Activated CD8-positive, alpha-beta memory T cell treated with anti-CD3 and anti-CD28 coated beads for 24 hours (primary cell): ENCODE data around the gene EPB41.
"Not testable (repeated sequence)": the region's sequence is repeated elsewhere in the genome, so short reads cannot be mapped to it uniquely, and the experiment has no call there.

ENCODE experiments used
- DNase-seq: peaks from one replicate; pipeline ENCODE4 v3.0.0-alpha.2; 2020

The EPB41 gene

DNA sequence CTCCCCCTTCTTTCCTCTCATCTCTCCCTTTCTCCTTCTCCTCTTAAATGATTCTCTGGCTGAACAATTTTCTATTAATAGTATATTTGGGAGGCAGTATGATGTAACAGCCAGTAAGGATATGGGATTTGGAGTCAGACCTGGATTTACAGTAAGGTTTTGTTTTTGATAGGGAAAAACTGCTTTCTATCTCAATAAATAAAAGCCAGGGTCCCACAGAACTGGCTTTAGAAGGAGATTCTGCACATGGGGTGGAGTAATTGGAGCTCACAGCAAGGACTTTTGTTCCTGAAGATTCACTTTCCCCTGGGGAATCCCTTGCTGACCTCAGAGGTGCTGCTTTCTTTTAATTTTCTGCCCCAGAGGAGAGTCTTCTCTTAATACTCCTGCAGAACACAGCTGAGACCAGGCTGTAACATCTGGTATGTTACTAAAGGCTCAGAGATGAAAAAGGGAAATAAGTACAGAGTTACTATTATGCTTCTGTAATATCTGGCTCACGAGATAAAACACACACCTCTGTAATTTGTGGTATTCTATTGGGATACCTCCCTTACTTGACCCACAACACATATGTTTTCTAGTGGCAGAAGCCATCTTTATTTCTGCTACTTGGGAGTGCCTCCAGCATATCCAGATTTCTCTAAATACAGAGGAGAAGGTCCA is 13.4 kb downstream of the EPB41 start:
- DNase-seq, result no peak

GRCh38 chr1:28928314-28928941 is 14.1 kb downstream of the EPB41 start:
- DNase-seq, result no peak

DNA sequence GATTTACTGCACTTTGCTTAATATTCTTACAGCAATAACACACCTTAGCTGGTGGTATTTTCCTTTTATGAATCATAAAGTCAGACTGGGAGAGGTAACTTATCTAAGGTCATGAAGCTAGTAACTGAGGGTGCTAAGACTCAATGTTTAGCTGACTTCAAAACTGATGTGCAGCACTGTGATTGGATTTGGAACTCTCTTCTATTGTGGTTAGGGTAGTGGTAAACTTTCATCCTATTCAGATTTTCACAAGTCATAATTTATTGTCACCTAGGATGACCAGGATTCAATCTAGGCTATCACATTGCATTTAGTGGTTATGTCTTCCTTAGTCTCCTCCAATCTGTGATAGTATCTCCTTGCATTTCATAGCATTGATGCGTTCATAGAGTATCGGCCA is 18.9 kb downstream of the EPB41 start:
- no peak for DNase-seq

GRCh38 chr1:28933918-28934317 is 19.5 kb downstream of the EPB41 start:
- no peak for DNase-seq

- DNase-seq, result no peak
Observed at GRCh38 chr1:28934676-28935075, 20.3 kb downstream of the EPB41 start.

GRCh38 chr1:28935293-28935692 is 20.9 kb downstream of the EPB41 start:
- no peak for DNase-seq

GRCh38 chr1:28936094-28936493 is 21.7 kb downstream of the EPB41 start:
- DNase-seq, result no peak

DNA sequence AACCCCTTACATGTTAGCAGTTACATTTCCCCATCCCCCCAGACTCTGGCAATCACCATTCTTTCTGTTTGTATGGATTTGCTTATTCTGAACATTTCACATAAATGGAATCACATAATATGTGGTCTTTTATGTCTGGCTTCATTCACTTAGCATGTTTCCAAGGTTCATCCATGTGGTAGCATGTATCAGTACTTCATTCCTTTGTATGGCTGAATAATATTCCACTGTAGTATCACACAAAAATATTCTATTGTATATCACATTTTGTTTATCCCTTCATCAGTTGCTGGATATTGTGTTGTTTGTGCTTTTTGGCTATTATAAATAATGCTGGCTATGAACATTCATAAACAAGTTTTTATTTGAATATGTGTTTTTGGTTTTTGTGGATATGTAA is 22.2 kb downstream of the EPB41 start:
- no peak for DNase-seq

DNA sequence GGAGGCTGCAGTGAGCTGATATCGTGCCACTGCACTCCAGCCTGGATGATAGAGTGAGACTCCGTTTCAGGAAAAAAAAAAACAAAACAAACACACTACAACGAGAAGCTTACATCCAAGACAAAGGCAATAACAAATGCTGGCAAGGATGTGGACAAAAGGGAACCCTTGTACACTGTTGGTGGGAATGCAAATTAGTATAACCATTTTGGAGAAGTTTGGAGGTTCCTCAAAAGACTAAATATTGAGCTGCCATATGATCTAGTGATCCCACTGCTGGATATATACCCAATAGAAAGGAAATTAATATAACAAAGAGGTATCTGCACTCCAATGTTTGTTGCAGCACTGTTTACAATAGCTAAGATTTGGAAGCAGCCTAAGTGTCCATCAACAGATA is 29.2 kb downstream of the EPB41 start:
- not testable (repeated sequence) for DNase-seq

- no peak for DNase-seq
Observed at GRCh38 chr1:28950006-28950405, 35.6 kb downstream of the EPB41 start.

DNA sequence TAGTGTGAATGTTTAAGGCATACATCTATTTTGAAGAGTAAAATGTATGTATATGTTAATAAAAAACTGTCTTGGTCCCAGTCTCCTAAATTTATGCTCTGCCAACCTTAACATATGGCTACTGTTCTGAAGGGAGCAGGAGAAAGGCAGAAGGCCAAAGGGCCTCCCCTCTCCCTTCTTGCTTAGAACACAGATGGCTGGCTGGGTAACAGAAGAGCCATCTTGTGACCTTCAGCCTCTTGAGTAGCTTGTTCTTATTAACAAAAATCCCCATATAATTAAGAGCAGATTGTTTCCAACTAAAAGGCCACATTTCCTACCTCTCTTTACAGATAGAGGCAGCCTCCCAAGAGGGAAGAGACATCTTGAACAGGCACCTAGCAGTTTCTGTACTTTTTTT is 36.1 kb downstream of the EPB41 start:
- DNase-seq, result no peak

- no peak for DNase-seq
Observed at GRCh38 chr1:28954126-28954726, 39.9 kb downstream of the EPB41 start.

- no peak for DNase-seq
Observed at GRCh38 chr1:28956038-28956464, 41.7 kb downstream of the EPB41 start.

- not testable (repeated sequence) for DNase-seq
Observed at GRCh38 chr1:28962114-28962831, 47.9 kb downstream of the EPB41 start.

- DNase-seq, result no peak
Observed at GRCh38 chr1:28965271-28965870, 51.0 kb downstream of the EPB41 start.

DNA sequence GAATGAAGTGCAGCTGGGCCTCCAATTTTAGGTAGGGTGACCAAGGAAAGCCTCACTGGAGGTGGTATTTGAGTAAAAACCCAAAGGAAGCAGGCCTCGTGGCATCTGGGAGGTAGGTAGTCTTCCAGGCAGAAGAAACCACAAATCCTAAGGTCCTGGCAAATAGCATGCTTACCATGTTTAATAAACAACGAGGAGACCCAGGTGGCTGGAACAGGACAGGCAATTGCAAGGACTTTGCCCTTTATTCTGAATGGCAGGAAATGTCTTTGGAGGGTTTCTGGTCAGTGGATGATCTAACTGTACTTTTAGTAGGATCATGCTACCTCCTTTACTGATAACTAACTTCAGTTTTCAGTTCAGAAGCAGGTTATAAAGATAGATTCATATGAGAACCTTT is 52.2 kb downstream of the EPB41 start:
- DNase-seq, result no peak

DNA sequence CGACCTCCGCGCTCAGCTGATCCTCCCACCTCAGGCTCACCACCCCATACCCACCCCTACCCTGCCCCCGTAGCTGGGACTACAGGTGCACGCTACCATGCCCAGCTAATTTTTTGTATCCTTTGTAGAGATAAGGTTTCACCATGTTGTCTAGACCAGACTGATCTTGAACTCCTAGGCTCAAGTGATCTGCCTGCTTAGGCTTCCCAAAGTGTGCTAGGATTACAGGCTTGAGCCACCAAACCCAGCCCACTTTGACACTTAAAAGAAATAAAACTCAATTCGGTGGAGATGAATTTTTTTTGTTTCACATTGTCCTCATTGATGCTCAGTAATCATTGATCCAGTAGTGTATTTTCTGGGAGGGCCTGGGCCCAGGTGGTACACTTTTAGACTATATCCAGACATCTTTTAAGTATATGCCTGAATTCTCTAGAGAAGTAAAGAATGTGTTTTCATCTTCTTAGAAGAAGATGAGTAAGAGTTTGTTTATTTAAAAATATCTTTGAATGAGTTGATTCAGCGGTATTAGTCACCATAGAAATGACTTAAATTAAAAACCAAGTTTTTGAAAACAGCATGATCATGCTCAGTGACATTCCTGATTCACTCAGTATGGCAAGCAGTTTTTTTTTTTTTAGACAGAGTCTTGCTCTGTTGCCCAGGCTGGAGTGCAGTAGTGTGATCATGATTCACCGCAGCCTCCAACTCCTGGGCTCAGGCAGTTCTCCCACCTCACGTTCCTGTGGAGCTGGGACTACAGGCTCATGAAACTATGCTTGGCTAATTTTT is 57.8 kb downstream of the EPB41 start:
- DNase-seq, result no peak

- no peak for DNase-seq
Observed at GRCh38 chr1:28973596-28974421, 59.4 kb downstream of the EPB41 start.

GRCh38 chr1:28974432-28974831 is 60.1 kb downstream of the EPB41 start:
- no peak for DNase-seq

- no peak for DNase-seq
Observed at GRCh38 chr1:28976248-28976647, 61.9 kb downstream of the EPB41 start.

DNA sequence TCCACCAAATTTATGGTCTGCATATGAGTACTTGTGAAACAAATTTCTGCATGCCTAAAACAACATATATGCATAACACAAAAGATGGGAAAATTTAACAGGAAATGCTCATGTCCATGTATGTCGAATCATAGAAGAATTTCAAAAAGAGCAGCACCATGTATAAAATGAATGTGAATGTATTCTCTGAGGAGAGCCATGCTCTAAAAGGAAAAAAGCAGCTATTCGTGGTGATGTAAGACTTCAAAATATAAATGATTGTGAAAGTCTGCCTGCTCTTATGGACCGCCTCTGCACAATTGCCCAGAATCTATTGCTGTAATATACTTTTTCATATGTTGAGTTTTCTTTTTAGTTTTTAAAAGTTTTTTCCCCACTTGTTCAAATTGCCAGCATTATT is 66.8 kb downstream of the EPB41 start:
- DNase-seq, result no peak

- DNase-seq, result no peak
Observed at GRCh38 chr1:28982198-28982597, 67.8 kb downstream of the EPB41 start.
